Measurements from ENCODE around the gene OSER1. TPM values are rescaled to one million over a fixed set of nuclear protein-coding genes. Genes with fewer than 3 reads are reported as not detected.

OSER1 gene
- total RNA-seq, 4 donors from 2014 or later = 11.2 to 38.0 (median 26.2) TPM

- DNase-seq = no peak
- H3K4me1 ChIP-seq = peaks cover 5 to 16% (median 15%) of the 10 kb centered on the region in 4 donors
- H3K4me3 ChIP-seq = no peak overlapping the region
- H3K36me3 ChIP-seq = no peaks in the 10 kb centered on the region
- peak overlapping the region in 3 of 4 donors; percentile 64 to 91 (median 85) for H3K27ac ChIP-seq
- intact Hi-C loops (cut with DNase I; ENCODE audit: low total_unique reads) = no loop called here
- H3K9me3 ChIP-seq = no peaks in the 10 kb centered on the region
- in situ Hi-C loops (cut with MboI; ENCODE audit: low pct_ligation_motif_present in 1 of 4, low pct_unique_long_range_greater_than_20kb in 1 of 4, low sequenced_read_pairs in 3 of 4) = no loop called here
- TF ChIP-seq EP300 (IDR thresholded peaks at IDR 0.05; ENCODE audit: low read depth) (no peak), CTCF (IDR thresholded peaks at IDR 0.05) (no peak)
- 60 to 61% methylated on average over 5 of the region's 5 CpGs for WGBS, 2 donors (ENCODE audit: low coverage in 1 of 2)
- peaks cover 11% of the 10 kb centered on the region for H3K27me3 ChIP-seq
Measured at GRCh38 chr20:44173116-44173515, 37.5 kb downstream of the OSER1 start.

GRCh38 chr20:44172572-44172950, 38.0 kb downstream of the OSER1 start:
- H3K4me3 ChIP-seq = no peak overlapping the region
- H3K36me3 ChIP-seq = no peaks in the 10 kb centered on the region
- H3K27ac ChIP-seq = peak overlapping the region in 3 of 4 donors; percentile 23 to 91 (median 85)
- H3K9me3 ChIP-seq = no peaks in the 10 kb centered on the region
- DNase-seq = no peak
- intact Hi-C loops (cut with DNase I; ENCODE audit: low total_unique reads) (no loop called here), in situ Hi-C loops (cut with MboI; ENCODE audit: low pct_ligation_motif_present in 1 of 4, low pct_unique_long_range_greater_than_20kb in 1 of 4, low sequenced_read_pairs in 3 of 4) (no loop called here)
- H3K4me1 ChIP-seq = peaks cover 2 to 13% (median 11%) of the 10 kb centered on the region in 4 donors
- 81 to 100% methylated on average over 1 to 2 of the region's 2 CpGs for WGBS, 2 donors (ENCODE audit: low coverage in 1 of 2)
- peaks cover 14% of the 10 kb centered on the region for H3K27me3 ChIP-seq
- TF ChIP-seq POLR2A (IDR thresholded peaks at IDR 0.05) (no peak), CTCF (IDR thresholded peaks at IDR 0.05) (no peak), EP300 (IDR thresholded peaks at IDR 0.05; ENCODE audit: low read depth) (no peak), POLR2AphosphoS5 (IDR thresholded peaks at IDR 0.05) (no peak)

- no peaks in the 10 kb centered on the region for H3K9me3 ChIP-seq
- in situ Hi-C loops (cut with MboI; ENCODE audit: low pct_ligation_motif_present in 1 of 4, low pct_unique_long_range_greater_than_20kb in 1 of 4, low sequenced_read_pairs in 3 of 4) = no loop called here
Measured at GRCh38 chr20:44171775-44172571, 38.6 kb downstream of the OSER1 start.

More at GRCh38 chr20:44171775-44172571, 38.6 kb downstream of the OSER1 start:
- peaks cover 14% of the 10 kb centered on the region for H3K27me3 ChIP-seq
- no peak for DNase-seq
- 63 to 76% methylated on average over 4 to 6 of the region's 6 CpGs for WGBS, 2 donors (ENCODE audit: low coverage in 1 of 2)
- H3K27ac ChIP-seq = peak overlapping the region in 3 of 4 donors; percentile 23 to 91 (median 85)
- TF ChIP-seq EP300 (IDR thresholded peaks at IDR 0.05; ENCODE audit: low read depth) = no peak
- no peak for TF ChIP-seq POLR2AphosphoS5 (IDR thresholded peaks at IDR 0.05)
- no peak for TF ChIP-seq CTCF (IDR thresholded peaks at IDR 0.05)
- TF ChIP-seq POLR2A (IDR thresholded peaks at IDR 0.05) = no peak
- H3K4me1 ChIP-seq = peaks cover 0 to 7% (median 5%) of the 10 kb centered on the region in 4 donors
- no peaks in the 10 kb centered on the region for H3K36me3 ChIP-seq
- H3K4me3 ChIP-seq = no peak overlapping the region
- intact Hi-C loops (cut with DNase I; ENCODE audit: low total_unique reads) = no loop called here

Data from transverse colon (tissue), 4 donors.